Liver (tissue), 3 donors: Measurements from ENCODE around the gene ZDHHC18.

Experiments
- ATF3 ChIP-seq: IDR thresholded peaks from 2 replicates; pipeline ENCODE4 v1.6.1; 2016; ENCODE audit warnings: antibody characterized with exemption
- CTCF ChIP-seq: fragments of 150-350 bp; IDR thresholded peaks from 2 replicates; pipeline ENCODE4 v1.5.1; 2017; ENCODE audit warnings: improper control_type of control experiment, low read depth, low read length; ENCODE audit not compliant: missing input control
- HNF4G ChIP-seq: IDR thresholded peaks from 2 replicates; pipeline ENCODE4 v1.6.1; 2016; ENCODE audit warnings: antibody characterized with exemption
- JUND ChIP-seq, 2 donors: IDR thresholded peaks; 2 replicates each; pipeline ENCODE4 v1.6.1; 2016; ENCODE audit warnings: antibody characterized with exemption in 2 of 2
- MAX ChIP-seq: IDR thresholded peaks from 2 replicates; pipeline ENCODE4 v1.6.1; 2016; ENCODE audit warnings: antibody characterized with exemption
- RAD21 ChIP-seq, 2 donors: IDR thresholded peaks; 2 replicates each; pipeline ENCODE4 v1.6.1; 2016; ENCODE audit warnings: antibody characterized with exemption in 2 of 2, mild to moderate bottlenecking in 2 of 2
- SP1 ChIP-seq: IDR thresholded peaks from 2 replicates; pipeline ENCODE4 v1.6.1; 2018; ENCODE audit warnings: antibody characterized with exemption, mild to moderate bottlenecking
- TAF1 ChIP-seq: conservative IDR thresholded peaks from 2 replicates; pipeline ENCODE4 v1.6.1; 2016; ENCODE audit warnings: antibody characterized with exemption, mild to moderate bottlenecking
- YY1 ChIP-seq: IDR thresholded peaks from 2 replicates; pipeline ENCODE4 v1.6.1; 2016; ENCODE audit warnings: antibody characterized with exemption, mild to moderate bottlenecking
- ZBTB33 ChIP-seq: IDR thresholded peaks from 2 replicates; pipeline ENCODE4 v1.6.1; 2016; ENCODE audit warnings: antibody characterized with exemption
- donor health status: healthy.
- donor health status: healthy.

GRCh38 chr1:26879793-26880192 lies 53.3 kb downstream of the ZDHHC18 start:
- TF ChIP-seq CTCF: no peak
- TF ChIP-seq ZBTB33: no peak
- TF ChIP-seq YY1: no peak
- TF ChIP-seq SP1: no peak
- TF ChIP-seq ATF3: no peak
- no peak for TF ChIP-seq RAD21 (IDR thresholded peaks at IDR 0.05)
- no peak for TF ChIP-seq TAF1
- no peak for TF ChIP-seq JUND (IDR thresholded peaks at IDR 0.05)
- TF ChIP-seq MAX: no peak
- no peak for TF ChIP-seq HNF4G
